GM18505 (cell line): ENCODE results near the gene TDP1.

Experiments used
- ATAC-seq: cut with Tn5 transposase; IDR thresholded peaks from one replicate; pipeline ENCODE4 v1.9.1; 2021; ENCODE audit not compliant: unreplicated experiment
- POLR2A ChIP-seq: IDR thresholded peaks from 4 replicates; pipeline ENCODE4 v1.6.1; 2011; ENCODE audit warnings: borderline replicate concordance; ENCODE audit not compliant: insufficient read depth, insufficient read length; ENCODE audit errors: extremely low read depth

TDP1 gene

GRCh38 chr14:89956661-89957009 lies 908 bp downstream of the TDP1 start:
- ATAC-seq = no peak
- TF ChIP-seq POLR2A = no peak

GRCh38 chr14:89957376-89957775 lies 1.6 kb downstream of the TDP1 start:
- ATAC-seq = no peak
- TF ChIP-seq POLR2A = no peak

- no peak for TF ChIP-seq POLR2A
- ATAC-seq = no peak
Observed at GRCh38 chr14:89957791-89958190, 2.1 kb downstream of the TDP1 start.

- TF ChIP-seq POLR2A = no peak
- ATAC-seq = no peak
Observed at GRCh38 chr14:89958966-89959365, 3.2 kb downstream of the TDP1 start.

GRCh38 chr14:89959853-89960445 lies 4.2 kb downstream of the TDP1 start:
- ATAC-seq = no peak

GRCh38 chr14:89960914-89961313 lies 5.2 kb downstream of the TDP1 start:
- no peak for ATAC-seq
- no peak for TF ChIP-seq POLR2A

More at GRCh38 chr14:89959853-89960445, 4.2 kb downstream of the TDP1 start:
- no peak for TF ChIP-seq POLR2A

GRCh38 chr14:89963288-89963978 lies 7.7 kb downstream of the TDP1 start:
- no peak for ATAC-seq
- no peak for TF ChIP-seq POLR2A

- TF ChIP-seq POLR2A = no peak
- ATAC-seq = no peak
Observed at GRCh38 chr14:89965839-89966238, 10.1 kb downstream of the TDP1 start.

GRCh38 chr14:89973234-89973823 lies 17.6 kb downstream of the TDP1 start:
- ATAC-seq = no peak
- no peak for TF ChIP-seq POLR2A

- TF ChIP-seq POLR2A = no peak
- ATAC-seq = no peak
Observed at GRCh38 chr14:89977668-89978067, 21.9 kb downstream of the TDP1 start.

GRCh38 chr14:89978656-89979055 lies 22.9 kb downstream of the TDP1 start:
- no peak for ATAC-seq

GRCh38 chr14:89983375-89983774 lies 27.6 kb downstream of the TDP1 start:
- TF ChIP-seq POLR2A = no peak
- no peak for ATAC-seq

More at GRCh38 chr14:89978656-89979055, 22.9 kb downstream of the TDP1 start:
- TF ChIP-seq POLR2A = no peak

- no peak for TF ChIP-seq POLR2A
Observed at GRCh38 chr14:89986462-89987160, 30.9 kb downstream of the TDP1 start.

GRCh38 chr14:89987161-89987475 lies 31.4 kb downstream of the TDP1 start:
- ATAC-seq = no peak

More at GRCh38 chr14:89986462-89987160, 30.9 kb downstream of the TDP1 start:
- no peak for ATAC-seq

More at GRCh38 chr14:89987161-89987475, 31.4 kb downstream of the TDP1 start:
- no peak for TF ChIP-seq POLR2A
